Bronchial epithelial cell (primary cell): ENCODE data around the gene DENND1C. TPM values are rescaled to one million over a fixed set of nuclear protein-coding genes. Genes with fewer than 3 reads are reported as not detected.

ENCODE experiments used
- DNase-seq: peaks from one replicate; pipeline ENCODE4 v3.0.0-alpha.2; 2010; ENCODE audit warnings: low read depth
- FAIRE-seq: peaks from 2 replicates; lab custom pipeline; 2011; peaks lifted over from hg19 to GRCh38; lab: Jason Lieb, UNC
- H3K27me3 ChIP-seq: 2 replicates; pipeline ENCODE4 v1.5.1; 2011; ENCODE audit warnings: low read length; ENCODE audit not compliant: control insufficient read depth, insufficient read depth
- H3K36me3 ChIP-seq: 2 replicates; pipeline ENCODE4 v1.5.1; 2011; ENCODE audit warnings: low read length; ENCODE audit not compliant: control insufficient read depth, insufficient read depth
- H3K4me3 ChIP-seq: 2 replicates; pipeline ENCODE4 v1.5.1; 2011; ENCODE audit warnings: mild to moderate bottlenecking, low read depth, low read length, control low read depth
- total RNA-seq: library from RNA; depleted of rRNA; stranded (reverse); fragments of >200 nt; gene quantifications from 2 replicates; pipeline ENCODE4 v1.2.1, GENCODE V29; 2014
- TF ChIP-seq, protein P1 (sequence below): IDR thresholded peaks from 2 replicates; pipeline ENCODE4 v1.5.1; 2011; ENCODE audit warnings: mild to moderate bottlenecking, moderate library complexity, low read length, control low read depth, inconsistent platforms; ENCODE audit not compliant: insufficient read depth, severe bottlenecking

The DENND1C gene, protein sequence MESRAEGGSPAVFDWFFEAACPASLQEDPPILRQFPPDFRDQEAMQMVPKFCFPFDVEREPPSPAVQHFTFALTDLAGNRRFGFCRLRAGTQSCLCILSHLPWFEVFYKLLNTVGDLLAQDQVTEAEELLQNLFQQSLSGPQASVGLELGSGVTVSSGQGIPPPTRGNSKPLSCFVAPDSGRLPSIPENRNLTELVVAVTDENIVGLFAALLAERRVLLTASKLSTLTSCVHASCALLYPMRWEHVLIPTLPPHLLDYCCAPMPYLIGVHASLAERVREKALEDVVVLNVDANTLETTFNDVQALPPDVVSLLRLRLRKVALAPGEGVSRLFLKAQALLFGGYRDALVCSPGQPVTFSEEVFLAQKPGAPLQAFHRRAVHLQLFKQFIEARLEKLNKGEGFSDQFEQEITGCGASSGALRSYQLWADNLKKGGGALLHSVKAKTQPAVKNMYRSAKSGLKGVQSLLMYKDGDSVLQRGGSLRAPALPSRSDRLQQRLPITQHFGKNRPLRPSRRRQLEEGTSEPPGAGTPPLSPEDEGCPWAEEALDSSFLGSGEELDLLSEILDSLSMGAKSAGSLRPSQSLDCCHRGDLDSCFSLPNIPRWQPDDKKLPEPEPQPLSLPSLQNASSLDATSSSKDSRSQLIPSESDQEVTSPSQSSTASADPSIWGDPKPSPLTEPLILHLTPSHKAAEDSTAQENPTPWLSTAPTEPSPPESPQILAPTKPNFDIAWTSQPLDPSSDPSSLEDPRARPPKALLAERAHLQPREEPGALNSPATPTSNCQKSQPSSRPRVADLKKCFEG
- total RNA-seq: under 0.01 TPM in 1 of 2 replicates, not detected in the other

DNA sequence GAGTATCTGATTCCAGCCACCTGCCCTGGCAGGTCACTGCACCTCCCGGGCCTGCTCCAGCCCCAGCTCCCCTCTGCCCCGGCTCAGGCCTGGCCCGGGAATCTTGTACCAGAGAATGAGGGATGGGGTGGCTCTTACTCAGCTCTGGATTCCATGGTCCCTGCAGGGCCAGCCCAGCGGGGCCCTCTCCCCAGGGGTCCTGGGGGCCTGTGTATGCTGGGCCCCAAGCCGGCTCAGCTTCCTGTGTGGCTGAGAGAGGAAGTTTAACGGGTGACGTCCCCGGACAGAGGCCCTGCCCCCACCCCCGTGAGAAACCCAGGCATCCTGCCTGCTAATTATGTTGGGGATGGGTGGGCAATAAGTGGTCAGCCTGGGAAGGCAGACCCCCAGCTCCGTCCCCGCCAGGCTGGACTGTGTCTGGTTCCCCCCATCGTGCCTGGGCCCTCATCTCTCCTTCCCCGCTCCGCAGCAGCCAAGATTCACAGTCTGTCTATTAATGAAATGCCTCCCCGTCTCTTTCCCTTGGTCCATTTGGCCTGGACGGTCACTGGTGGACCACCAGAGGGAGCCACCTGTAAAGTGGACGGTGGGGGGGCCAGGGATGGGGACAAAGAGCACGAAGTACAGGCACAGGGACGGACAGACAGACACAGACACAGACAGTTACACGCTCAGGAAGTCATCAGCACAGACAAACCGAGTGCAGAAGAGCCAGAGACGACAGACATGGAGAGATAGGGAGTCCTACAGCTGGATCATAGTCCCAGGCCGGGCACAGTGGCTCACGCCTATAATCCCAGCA lies at the start of gene DENND1C:
Gene DENND1C (minus strand): TSS at position 247 of the 802 bp plus-strand sequence. CDS start 92 bp downstream, at position 155.
- Histone ChIP-seq H3K27me3 (no peaks in the 10 kb centered on the region), H3K36me3 (no peaks in the 10 kb centered on the region), H3K4me3 (no peak within 1 kb of the TSS)
- no peak for DNase-seq
- TF ChIP-seq, protein P1, sequence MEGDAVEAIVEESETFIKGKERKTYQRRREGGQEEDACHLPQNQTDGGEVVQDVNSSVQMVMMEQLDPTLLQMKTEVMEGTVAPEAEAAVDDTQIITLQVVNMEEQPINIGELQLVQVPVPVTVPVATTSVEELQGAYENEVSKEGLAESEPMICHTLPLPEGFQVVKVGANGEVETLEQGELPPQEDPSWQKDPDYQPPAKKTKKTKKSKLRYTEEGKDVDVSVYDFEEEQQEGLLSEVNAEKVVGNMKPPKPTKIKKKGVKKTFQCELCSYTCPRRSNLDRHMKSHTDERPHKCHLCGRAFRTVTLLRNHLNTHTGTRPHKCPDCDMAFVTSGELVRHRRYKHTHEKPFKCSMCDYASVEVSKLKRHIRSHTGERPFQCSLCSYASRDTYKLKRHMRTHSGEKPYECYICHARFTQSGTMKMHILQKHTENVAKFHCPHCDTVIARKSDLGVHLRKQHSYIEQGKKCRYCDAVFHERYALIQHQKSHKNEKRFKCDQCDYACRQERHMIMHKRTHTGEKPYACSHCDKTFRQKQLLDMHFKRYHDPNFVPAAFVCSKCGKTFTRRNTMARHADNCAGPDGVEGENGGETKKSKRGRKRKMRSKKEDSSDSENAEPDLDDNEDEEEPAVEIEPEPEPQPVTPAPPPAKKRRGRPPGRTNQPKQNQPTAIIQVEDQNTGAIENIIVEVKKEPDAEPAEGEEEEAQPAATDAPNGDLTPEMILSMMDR: peak; percentile 5
- no peak for FAIRE-seq

DNA sequence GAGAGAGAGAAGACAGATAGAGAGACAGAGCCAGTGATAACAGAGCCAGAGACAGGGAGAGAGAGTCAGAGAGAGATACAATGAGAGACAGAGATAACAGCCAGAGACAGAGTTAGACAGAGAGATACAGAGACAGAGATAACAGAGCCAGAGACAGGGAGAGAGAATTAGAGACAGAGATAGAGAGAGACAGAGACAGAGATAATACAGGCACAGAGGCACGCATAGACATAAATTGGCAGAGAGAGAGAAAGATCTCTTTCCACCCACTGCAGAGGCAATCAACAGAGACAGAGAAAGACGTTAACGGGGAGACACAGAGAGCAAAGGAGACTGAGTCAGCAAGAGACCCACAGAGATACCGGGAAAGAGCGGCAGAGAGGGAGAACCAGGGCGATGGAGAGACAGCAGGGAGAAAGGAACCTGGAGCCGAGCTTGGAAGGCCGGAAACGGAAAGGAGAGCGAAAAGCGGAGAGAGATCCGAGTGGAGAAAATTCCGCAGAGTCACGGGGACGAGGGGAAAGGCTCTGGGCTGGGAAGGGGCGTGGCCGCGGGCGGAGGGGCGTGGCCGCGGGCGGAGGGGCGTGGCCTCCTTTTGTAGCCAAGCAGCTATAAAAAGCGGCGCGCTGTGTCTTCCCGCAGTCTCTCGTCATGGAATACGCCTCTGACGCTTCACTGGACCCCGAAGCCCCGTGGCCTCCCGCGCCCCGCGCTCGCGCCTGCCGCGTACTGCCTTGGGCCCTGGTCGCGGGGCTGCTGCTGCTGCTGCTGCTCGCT lies 49.0 kb upstream of the DENND1C start, which contains the start of gene TNFSF9:
Gene TNFSF9 (plus strand): TSS at position 641 of the 777 bp plus-strand sequence. CDS start 11 bp downstream, at position 652.
- FAIRE-seq (no peak), DNase-seq (peak; percentile 68)
- no peaks in the 10 kb centered on the region for H3K27me3 ChIP-seq
- peak within 1 kb of the TSS; percentile 62 for H3K4me3 ChIP-seq
- TF ChIP-seq, protein P1: no peak
- H3K36me3 ChIP-seq: no peaks in the 10 kb centered on the region

DNA sequence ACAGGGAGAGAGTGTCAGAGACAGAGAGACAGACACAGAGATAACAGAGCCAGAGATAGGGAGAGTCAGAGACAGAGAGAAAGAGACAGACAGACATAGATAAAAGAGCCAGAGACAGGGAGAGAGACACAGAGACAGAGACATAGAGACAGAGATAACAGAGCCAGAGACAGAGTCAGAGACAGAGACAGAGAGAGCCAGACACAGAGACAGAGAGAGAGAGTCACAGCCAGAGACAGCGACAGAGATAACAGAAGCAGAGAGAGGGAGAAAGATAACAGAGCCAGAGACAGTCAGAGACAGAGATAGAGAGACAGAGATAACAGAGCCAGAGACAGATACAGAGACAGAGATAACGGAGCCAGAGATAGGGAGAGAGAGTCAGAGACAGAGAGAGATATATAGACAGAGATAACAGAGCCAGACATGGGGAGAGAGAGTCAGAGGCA lies 48.4 kb upstream of the DENND1C start:
- TF ChIP-seq, protein P1: no peak
- no peak for DNase-seq
- Histone ChIP-seq H3K27me3 (no peaks in the 10 kb centered on the region), H3K4me3 (no peak overlapping the region), H3K36me3 (no peaks in the 10 kb centered on the region)
- no peak for FAIRE-seq

DNA sequence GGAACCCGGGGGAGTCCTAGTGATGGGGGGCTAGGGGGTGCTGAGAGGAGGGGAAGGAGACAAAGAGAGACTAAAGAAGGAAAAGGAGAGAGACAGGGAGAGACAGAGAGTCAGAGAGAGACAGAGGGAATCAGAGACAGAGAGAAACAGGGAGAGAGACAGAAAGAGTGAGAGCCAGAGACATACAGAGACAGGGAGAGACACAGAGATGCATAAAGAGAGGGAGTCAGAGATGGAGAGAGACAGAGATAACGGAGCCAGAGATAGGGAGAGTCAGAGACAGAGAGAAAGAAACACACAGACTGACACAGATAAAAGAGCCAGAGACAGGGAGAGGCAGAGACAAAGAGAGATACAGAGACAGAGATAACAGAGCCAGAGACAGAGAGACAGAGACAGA lies 47.8 kb upstream of the DENND1C start:
- FAIRE-seq: no peak
- no peak for DNase-seq
- TF ChIP-seq, protein P1: no peak

DNA sequence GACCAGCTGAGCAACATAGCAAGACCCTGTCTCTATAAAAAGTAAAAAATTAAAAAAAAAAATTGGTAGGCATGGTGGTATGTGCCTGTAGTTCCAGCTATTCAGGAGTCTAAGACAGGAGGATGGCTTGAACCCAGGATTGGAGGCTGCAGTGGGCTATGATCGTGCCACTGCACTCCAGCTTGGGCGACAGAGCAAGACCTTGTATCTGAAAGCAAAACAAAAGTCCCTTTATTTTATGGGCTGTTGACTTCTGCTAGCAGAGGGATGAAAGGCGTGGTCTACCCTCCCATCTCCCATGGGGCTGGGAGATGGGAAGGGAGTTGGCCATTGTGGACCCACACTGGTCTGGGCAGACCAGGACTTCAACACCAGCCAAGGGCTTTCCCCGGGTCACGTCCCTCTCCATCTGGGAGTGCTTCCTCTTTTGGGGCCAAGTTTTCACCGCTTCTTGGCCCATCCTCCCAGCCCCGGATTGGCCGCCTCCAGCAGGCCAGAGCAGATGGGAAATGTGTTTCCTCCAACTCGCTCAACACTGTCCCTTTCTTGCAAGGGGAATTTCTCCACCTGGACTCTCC lies 47.0 kb upstream of the DENND1C start:
- Histone ChIP-seq H3K27me3 (no peaks in the 10 kb centered on the region), H3K36me3 (no peaks in the 10 kb centered on the region), H3K4me3 (no peak overlapping the region)
- DNase-seq (no peak), FAIRE-seq (no peak)
- TF ChIP-seq, protein P1: no peak

More for the DNA sequence above, 47.8 kb upstream of the DENND1C start:
- H3K27me3 ChIP-seq: no peaks in the 10 kb centered on the region
- no peak overlapping the region for H3K4me3 ChIP-seq
- no peaks in the 10 kb centered on the region for H3K36me3 ChIP-seq
